Loucy (cell line): ENCODE measurements around the gene CDR2.

Experiments used
- H2AFZ ChIP-seq: fragments of 200-600 bp; sonication (generic); 2 replicates; pipeline ENCODE4 v1.6.0; 2016; ENCODE audit warnings: antibody characterized with exemption, mild to moderate bottlenecking, low read length, moderate library complexity
- H3F3A ChIP-seq: fragments of 200-600 bp; 2 replicates; pipeline ENCODE4 v1.6.0; 2016; ENCODE audit warnings: antibody characterized with exemption, low read depth, mild to moderate bottlenecking
- H3K27me3 ChIP-seq: fragments of 200-600 bp; sonication (generic); 2 replicates; pipeline ENCODE4 v1.6.1; 2014; ENCODE audit warnings: low read length, mild to moderate bottlenecking; ENCODE audit not compliant: insufficient read depth, poor library complexity, severe bottlenecking
- H3K36me3 ChIP-seq: fragments of 200-600 bp; sonication (generic); 2 replicates; pipeline ENCODE4 v1.6.1; 2016; ENCODE audit warnings: low read length; ENCODE audit not compliant: insufficient read depth
- H3K4me1 ChIP-seq: fragments of 200-600 bp; sonication (generic); 2 replicates; pipeline ENCODE4 v1.5.1; 2014; ENCODE audit warnings: low read length, mild to moderate bottlenecking; ENCODE audit not compliant: insufficient read depth, poor library complexity, severe bottlenecking
- H3K4me2 ChIP-seq: fragments of 200-600 bp; sonication (generic); 2 replicates; pipeline ENCODE4 v1.6.0; 2014; ENCODE audit warnings: antibody characterized with exemption, low read length, low read depth, mild to moderate bottlenecking; ENCODE audit not compliant: poor library complexity, severe bottlenecking
- H3K4me3 ChIP-seq: fragments of 200-600 bp; sonication (generic); 2 replicates; pipeline ENCODE4 v1.5.1; 2014; ENCODE audit warnings: low read length, mild to moderate bottlenecking, mixed read lengths; ENCODE audit not compliant: poor library complexity, severe bottlenecking
- H3K79me2 ChIP-seq: fragments of 200-600 bp; sonication (generic); 2 replicates; pipeline ENCODE4 v1.6.1; 2014; ENCODE audit warnings: low read length; ENCODE audit not compliant: insufficient read depth
- H3K9ac ChIP-seq: fragments of 200-600 bp; sonication (generic); 2 replicates; pipeline ENCODE4 v1.6.0; 2014; ENCODE audit warnings: mild to moderate bottlenecking, low read depth, low read length, moderate library complexity; ENCODE audit not compliant: poor library complexity, severe bottlenecking
- H3K9me2 ChIP-seq: fragments of 200-600 bp; sonication (generic); replicated peaks from 2 replicates; pipeline ENCODE4 v1.6.1; 2016; ENCODE audit warnings: low read depth, low read length, mixed read lengths
- H3K9me3 ChIP-seq: fragments of 200-600 bp; sonication (generic); 2 replicates; pipeline ENCODE4 v1.6.1; 2014; ENCODE audit warnings: mild to moderate bottlenecking, antibody characterized with exemption, low read length, low read depth; ENCODE audit not compliant: insufficient read depth
- H4K20me1 ChIP-seq: fragments of 200-600 bp; sonication (generic); 2 replicates; pipeline ENCODE4 v1.6.0; 2014; ENCODE audit warnings: antibody characterized with exemption, low read length, mild to moderate bottlenecking; ENCODE audit not compliant: insufficient read depth, poor library complexity, severe bottlenecking
- EZH2phosphoT487 ChIP-seq: fragments of 200-600 bp; IDR thresholded peaks from 2 replicates; pipeline ENCODE4 v1.6.1; 2018; ENCODE audit warnings: antibody characterized with exemption, mild to moderate bottlenecking, moderate library complexity, borderline replicate concordance
- TF ChIP-seq, protein P1 (sequence below): fragments of 200-600 bp; sonication (generic); conservative IDR thresholded peaks from 2 replicates; pipeline ENCODE4 v1.5.1; 2014; ENCODE audit warnings: mild to moderate bottlenecking, antibody characterized with exemption, low read length

The CDR2 gene

DNA sequence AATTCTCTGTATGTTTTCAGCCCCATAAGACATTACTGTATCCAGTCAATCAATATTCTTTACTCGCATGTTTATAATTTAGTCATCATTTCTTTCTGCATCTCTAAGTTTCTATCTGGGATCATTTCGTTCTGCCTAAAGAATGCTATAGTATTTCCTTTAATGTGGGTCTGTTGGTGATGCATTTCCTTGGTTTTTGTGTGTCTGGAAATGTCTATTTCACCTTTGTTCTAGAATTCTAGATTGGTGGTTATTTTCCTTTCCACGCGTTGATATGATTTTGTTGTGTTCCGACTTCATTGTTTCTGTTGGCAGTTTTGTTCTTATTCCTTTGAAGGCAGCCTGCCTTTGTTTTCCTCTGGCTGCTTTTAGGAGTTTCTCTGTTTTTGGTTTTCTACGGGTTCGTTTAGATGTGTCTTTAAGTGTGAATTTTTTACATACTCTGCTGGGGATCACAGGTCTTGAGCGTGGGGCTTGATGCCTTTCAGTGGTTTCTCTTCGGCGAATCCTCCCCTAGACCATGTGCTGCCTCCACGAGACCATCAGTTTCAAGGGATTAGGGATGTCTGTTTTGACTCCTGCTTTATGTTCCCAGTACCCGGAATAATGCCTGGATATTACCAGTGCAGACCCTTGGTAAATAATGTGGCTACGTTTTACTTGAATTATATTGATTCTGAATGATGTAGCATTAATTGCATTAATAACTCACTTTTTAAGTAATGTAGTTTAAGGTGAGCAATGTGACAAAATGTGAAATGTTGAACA is 53.7 kb downstream of the CDR2 start:
- Histone ChIP-seq H4K20me1 (peaks cover 2% of the 10 kb centered on the region), H2AFZ (no peak overlapping the region), H3K4me1 (no peaks in the 10 kb centered on the region), H3K9me3 (no peaks in the 10 kb centered on the region), H3K9ac (no peak overlapping the region), H3K9me2 (no peaks in the 10 kb centered on the region), H3K4me2 (no peak overlapping the region), H3K27me3 (no peaks in the 10 kb centered on the region), H3F3A (no peaks in the 10 kb centered on the region), H3K4me3 (no peak overlapping the region), H3K36me3 (peaks cover 73% of the 10 kb centered on the region; the same call in 1 of the 2 replicates), H3K79me2 (no peaks in the 10 kb centered on the region)
- no peak for TF ChIP-seq EZH2phosphoT487
- TF ChIP-seq, protein P1, sequence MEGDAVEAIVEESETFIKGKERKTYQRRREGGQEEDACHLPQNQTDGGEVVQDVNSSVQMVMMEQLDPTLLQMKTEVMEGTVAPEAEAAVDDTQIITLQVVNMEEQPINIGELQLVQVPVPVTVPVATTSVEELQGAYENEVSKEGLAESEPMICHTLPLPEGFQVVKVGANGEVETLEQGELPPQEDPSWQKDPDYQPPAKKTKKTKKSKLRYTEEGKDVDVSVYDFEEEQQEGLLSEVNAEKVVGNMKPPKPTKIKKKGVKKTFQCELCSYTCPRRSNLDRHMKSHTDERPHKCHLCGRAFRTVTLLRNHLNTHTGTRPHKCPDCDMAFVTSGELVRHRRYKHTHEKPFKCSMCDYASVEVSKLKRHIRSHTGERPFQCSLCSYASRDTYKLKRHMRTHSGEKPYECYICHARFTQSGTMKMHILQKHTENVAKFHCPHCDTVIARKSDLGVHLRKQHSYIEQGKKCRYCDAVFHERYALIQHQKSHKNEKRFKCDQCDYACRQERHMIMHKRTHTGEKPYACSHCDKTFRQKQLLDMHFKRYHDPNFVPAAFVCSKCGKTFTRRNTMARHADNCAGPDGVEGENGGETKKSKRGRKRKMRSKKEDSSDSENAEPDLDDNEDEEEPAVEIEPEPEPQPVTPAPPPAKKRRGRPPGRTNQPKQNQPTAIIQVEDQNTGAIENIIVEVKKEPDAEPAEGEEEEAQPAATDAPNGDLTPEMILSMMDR: no peak

DNA sequence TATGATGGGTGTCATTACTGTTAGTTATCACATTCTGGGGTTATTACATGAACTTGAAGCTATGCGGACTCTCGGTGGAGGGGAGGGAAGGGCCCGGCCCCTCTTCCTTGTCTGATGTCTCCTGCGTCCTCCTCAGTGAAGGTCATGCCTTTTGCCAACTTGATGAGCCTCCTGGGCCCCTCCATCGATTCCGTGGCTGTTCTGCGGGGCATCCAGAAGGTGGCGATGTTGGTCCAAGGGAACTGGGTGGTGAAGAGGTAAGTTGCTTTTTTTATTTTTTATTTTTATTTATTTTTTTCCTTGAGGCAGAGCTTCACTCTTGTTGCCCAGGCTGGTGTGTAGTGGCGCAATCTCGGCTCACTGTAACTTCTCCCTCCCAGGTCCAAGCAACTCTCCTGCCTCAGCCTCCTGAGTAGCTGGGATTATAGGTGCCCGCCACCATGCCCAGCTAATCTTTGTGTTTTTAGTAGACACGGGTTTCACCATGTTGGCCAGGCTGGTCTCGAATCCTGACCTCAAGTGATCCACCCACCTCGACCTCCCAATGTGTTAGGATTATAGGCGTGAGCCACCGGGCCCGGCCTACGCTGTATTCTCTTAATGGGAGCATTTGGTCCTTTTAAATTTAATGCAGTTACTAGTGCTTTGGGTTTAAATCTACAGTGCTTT is 55.6 kb downstream of the CDR2 start:
- no peak overlapping the region for H3K4me3 ChIP-seq
- H3K4me1 ChIP-seq: no peaks in the 10 kb centered on the region
- no peaks in the 10 kb centered on the region for H3K9me3 ChIP-seq
- peaks cover 68% of the 10 kb centered on the region; the same call in 1 of the 2 replicates for H3K36me3 ChIP-seq
- H3K27me3 ChIP-seq: no peaks in the 10 kb centered on the region
- H3K9me2 ChIP-seq: no peaks in the 10 kb centered on the region
- H3K4me2 ChIP-seq: no peak overlapping the region
- no peaks in the 10 kb centered on the region for H3F3A ChIP-seq
- H3K9ac ChIP-seq: no peak overlapping the region
- TF ChIP-seq, protein P1: peak; percentile 68
- no peak for TF ChIP-seq EZH2phosphoT487
- H3K79me2 ChIP-seq: no peaks in the 10 kb centered on the region
- peaks cover 2% of the 10 kb centered on the region for H4K20me1 ChIP-seq
- no peak overlapping the region for H2AFZ ChIP-seq

DNA sequence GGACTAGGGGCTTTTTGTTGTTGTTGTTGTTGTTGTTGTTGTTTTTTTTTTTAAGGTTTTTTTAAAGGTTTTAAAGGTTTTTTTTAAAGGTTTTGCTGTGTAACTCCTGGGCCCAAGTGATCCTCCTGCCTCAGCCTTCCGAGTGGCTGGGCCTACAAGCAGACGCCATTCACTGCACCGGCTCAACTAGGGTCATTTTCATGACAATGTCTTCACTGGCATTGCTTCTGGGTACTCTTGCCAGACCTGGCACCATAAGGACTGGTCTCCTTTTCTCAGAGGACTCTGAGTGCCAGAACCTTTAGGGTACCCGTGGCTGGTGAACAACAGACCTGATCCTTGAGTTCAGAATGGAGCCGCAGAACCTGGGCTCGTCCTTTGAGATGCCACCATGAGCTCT is 56.8 kb downstream of the CDR2 start:
- no peak for TF ChIP-seq EZH2phosphoT487
- TF ChIP-seq, protein P1: no peak
- H3K79me2 ChIP-seq: no peaks in the 10 kb centered on the region

More for the DNA sequence above, 56.8 kb downstream of the CDR2 start:
- Histone ChIP-seq H3K4me3 (no peak overlapping the region), H3K9me3 (no peaks in the 10 kb centered on the region), H3K9ac (no peak overlapping the region), H3K36me3 (peaks cover 70% of the 10 kb centered on the region; the same call in 1 of the 2 replicates), H4K20me1 (peaks cover 2% of the 10 kb centered on the region), H2AFZ (no peak overlapping the region), H3K4me2 (no peak overlapping the region), H3F3A (no peaks in the 10 kb centered on the region), H3K9me2 (no peaks in the 10 kb centered on the region), H3K4me1 (no peaks in the 10 kb centered on the region), H3K27me3 (no peaks in the 10 kb centered on the region)
